Activated CD4-positive, alpha-beta T cell treated with anti-CD3 and anti-CD28 coated beads, Interleukin-2, amount 50 U/mL, for 4 hours (primary cell): ENCODE data around the gene TMEM72.

Source experiments
- DNase-seq, 2 experiments: peaks; one replicate each; pipeline ENCODE4 v3.0.0-alpha.2; 2020

Gene TMEM72

DNA sequence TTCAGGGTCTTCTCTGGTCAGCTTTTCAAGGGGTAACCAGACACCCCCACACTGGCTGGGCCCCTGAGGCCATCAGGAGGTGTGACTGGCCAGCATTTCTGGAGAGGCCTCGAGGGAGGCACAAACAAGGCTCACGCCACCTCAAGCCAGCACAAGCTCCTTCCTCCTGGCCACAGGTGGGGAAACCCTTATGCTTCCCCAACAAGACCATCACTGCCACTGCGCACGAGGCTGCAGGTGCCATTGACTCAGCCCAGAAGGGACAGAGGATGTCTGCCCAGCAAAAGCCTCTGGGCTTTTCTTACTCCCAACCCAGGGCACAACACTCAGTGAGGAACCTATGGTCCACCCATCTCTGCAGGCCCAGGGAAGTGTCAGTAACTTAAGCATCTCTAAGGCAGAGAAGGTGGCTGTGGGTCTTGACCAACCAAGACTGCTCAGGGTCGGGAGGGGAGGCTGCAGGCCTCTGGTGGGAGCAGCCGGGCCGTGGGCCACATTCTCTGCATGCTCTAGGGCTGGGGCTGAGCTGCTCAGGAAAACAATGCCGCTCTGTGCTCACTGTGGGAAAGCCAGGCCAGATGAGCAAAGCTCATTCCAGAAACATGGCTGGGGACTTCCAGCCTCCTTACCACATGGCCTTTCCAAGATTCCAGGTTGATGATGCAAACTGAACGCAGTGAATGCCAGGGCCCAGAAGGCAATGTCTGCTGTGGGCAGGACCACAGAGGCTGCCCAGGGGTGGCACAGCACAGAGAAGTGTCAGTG, 24.2 kb downstream of the TMEM72 start:
- DNase-seq = no peak

GRCh38 chr10:44935966-44936295, 24.8 kb downstream of the TMEM72 start:
- no peak for DNase-seq

DNA sequence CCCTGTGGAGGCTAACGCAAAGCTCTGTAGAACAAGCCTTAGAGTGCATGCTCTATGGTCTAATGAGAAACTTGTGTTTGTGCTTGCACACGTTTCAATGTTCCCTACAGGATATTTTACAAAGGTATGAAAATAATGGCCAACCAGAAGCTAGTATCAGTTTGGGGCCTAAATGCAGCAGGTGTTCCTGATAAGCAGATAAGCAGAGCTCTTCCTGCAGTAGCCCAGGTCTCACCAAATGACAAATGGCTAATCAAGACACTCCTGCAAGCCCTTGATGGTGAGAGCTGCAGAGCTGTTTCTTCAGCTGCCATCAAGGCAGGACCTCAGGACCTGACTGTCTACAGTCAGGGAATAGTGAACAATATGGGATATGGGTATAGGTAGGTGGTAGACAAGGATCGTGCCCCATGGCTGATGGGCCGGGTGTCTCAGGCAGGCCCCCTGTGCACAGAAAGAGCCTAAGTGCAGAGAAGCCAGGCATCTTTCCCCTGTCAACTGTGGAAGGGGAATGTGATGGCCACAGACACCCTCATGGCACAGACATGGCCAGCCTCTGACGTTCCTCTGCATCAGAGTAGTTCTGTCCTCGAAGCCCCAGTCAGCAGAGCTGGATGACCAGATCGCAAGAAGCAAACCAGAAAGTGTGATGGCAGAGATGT, 25.3 kb downstream of the TMEM72 start:
- DNase-seq = no peak

- no peak for DNase-seq
These were observed 26.3 kb downstream of the TMEM72 start for GRCh38 chr10:44937196-44938005.

DNA sequence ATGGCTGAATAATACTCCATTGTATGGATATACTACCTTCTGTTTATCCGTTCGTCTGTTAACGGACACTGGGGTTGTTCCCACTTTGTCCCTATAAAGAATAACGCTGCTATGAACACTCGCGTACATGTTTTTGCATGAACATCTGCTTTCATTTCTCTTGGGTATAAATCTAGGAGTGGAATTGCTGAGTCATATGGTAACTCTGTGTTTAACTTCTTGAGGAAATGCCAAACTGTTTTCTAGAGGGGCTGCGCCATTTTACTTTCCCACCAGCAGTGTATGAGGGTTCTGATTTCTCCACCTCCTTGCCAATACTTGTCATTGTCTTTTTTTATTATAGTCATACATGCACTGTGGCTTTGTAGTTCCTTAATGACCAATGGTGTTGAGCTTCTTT, 27.8 kb downstream of the TMEM72 start:
- DNase-seq = no peak

- DNase-seq = no peak
These were observed 28.7 kb downstream of the TMEM72 start for GRCh38 chr10:44939691-44940401.

- no peak for DNase-seq
These were observed 33.2 kb downstream of the TMEM72 start for GRCh38 chr10:44944354-44944753.

- DNase-seq = no peak
These were observed 35.1 kb downstream of the TMEM72 start for GRCh38 chr10:44946205-44946604.

DNA sequence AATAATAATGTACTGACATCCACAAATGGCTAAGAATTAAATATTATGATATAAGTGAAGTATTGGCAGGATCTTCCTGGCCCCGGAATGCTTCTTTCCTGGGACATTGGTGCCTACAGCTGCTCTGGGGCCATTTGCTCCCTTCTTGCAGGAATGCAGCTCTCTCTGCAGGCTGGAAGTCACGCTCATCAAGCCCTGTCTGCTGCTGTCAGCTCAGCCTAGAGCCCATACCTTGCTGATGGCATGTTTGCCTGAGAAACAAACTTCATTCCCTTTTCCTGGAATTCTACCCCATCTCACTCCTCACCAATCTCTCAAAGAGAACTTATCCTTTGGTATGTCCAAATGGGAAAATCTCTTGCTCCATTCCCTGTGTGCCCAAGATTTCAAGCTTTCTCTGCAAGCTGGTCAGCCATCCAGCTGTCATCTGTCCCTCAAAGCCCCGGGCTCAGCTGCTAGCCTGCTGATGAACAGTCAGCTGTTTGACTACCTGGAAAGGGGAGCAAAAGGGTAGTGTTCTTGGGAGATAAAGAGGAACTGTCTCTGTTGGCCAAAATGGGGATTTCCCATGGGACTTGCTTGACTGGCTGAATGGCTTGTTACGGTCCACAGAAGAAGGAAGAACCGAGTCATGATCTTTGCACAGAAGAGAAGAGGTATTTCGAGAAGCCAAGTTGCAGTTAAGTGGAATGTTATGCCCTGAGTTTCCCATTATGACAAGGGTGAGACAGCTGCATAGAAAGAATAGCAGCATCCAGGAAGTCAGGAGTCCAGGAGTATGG, 36.4 kb downstream of the TMEM72 start:
- DNase-seq = no peak

DNA sequence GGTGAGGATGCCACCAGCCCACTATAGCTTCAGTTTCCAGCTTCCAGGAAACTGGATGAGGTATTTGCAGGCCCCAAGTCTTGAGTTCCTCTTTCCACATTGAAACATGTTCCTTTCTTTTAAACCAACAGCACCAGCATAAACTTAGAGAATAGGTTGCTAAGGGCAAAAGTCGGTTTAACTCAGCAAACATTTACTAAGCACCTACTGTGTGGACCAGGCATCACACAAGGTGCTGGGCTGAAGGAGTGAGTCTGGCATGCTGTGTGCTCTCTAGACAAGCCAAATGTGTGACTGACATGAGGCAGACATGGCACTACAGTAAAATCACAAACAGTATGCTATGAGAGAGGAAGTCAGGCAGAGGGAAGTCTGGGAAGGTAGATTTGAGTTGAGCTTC, 37.5 kb downstream of the TMEM72 start:
- no peak for DNase-seq

- no peak for DNase-seq
These were observed 38.1 kb downstream of the TMEM72 start for GRCh38 chr10:44949127-44949802.

DNA sequence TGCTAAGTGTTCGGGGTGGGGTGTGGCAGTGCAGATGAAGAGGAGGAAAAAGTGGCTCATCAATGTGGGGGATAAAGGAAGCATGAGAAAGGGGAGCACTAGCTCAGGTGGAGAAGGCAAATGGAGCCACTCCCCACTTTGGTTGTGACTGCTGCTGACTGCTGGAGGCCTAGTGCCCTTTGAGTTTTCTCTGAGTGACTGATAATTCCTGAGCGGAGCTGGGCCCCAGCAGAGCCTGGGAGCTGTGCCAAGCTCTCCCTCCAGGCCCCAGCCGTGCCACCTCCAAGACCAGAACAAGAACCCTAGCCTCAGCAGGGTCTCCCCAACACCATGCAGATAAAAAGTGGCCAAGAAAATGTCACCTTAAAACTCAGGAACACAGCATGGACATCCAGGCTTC, 38.8 kb downstream of the TMEM72 start:
- no peak for DNase-seq

DNA sequence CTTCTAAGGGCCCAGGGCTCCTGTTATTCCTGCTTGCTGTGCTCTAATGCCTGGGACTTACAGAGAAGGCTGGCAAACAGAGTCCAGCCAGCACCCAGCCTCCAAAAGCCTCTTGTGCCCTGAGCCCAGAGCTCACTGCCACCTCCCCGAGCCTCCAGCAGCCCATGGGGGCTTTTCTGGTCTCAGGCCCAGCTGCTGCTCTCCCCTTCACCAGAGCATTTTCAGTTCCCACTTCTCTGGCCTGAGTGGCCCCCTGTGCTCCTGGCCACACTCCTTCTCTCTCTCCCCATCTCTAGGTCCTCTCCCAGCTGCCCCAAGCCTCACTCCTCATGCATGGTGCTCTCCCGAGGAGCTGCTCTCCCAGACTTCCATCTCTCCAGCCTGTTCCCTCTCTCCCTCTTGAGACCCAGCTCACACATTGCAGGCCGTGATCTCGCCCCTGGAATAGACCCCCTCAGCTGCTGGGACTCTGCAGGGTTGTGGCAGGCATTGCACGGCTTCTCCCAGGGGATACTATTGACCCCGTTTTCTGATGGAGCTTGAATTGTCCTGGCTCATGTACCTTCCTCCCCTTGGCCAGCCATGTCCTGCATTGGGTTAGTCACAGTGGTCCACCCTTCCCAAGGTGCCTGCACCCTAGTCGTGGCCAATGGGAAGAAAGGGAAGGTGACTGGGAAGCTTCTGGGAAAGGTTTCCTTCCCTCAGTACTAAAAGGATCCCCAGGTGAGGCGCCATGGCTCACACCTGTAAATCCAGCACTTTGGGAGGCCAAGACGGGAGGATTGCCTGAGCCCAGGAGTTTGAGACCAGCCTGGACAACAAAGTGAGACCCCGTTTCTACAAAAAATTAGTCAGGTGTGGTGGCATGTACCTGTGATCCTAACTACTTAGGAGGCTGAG, 39.4 kb downstream of the TMEM72 start:
- no peak for DNase-seq

GRCh38 chr10:44951576-44952226, 40.6 kb downstream of the TMEM72 start:
- DNase-seq = no peak

DNA sequence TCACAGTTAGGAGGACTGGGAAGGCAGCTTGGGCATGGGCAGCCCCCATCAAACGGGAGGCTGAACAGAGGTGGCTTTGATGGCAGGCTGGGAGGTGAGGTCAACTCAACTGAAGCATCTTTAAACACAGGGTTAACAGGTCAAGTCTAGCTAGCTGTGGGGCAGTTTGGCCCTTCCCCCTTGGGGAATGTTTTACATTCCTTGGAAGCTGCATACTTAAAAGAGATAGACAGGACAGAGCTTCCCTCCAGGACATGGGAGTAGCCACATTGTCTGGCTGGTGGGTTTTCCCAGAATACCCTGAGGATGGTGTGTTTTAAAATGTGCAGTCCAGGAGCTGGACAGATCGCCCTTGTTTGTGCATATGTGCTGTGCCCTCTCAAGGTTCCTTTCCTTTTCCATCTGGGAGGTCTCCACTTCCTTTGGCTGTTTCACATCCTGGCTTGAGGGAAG, 41.7 kb downstream of the TMEM72 start:
- DNase-seq = no peak

GRCh38 chr10:44954042-44954441, 42.9 kb downstream of the TMEM72 start:
- DNase-seq = no peak

GRCh38 chr10:44954962-44955361, 43.8 kb downstream of the TMEM72 start:
- no peak for DNase-seq

- no peak for DNase-seq
These were observed 44.4 kb downstream of the TMEM72 start for GRCh38 chr10:44955413-44956070.

GRCh38 chr10:44956226-44956625, 45.1 kb downstream of the TMEM72 start:
- DNase-seq = no peak
